ENCODE data around the gene RNF208.

DNA sequence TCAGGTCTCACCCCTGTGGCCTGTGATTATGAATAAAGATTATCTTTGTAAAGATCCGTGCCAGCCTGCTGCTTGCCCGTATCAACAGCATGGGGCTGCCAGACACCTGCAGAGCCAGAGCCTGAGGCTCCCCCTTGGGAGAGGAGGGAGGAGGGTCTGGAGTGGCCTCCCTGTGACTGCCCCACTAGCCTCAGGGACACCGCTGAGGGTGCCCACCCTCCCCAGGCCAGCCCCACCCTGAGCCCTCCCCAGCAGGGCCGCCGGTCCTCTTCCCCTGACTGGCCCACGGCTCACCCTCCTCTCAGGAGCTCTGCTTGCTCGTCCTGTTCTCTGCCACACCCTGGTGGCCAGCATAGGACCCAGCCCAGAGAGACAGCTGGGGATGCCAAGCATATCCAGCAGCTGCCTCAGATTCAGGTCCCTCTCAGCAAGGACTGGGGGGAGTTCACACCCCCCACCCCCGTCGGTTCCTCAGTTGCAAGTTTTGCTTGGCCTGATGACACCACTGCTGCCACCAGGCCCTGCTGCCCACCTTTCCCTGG is 31.7 kb downstream of the RNF208 start:
- no peak for TF ChIP-seq EZH2 (IDR thresholded peaks at IDR 0.05; ENCODE audit: insufficient read depth, low read length)
- TF ChIP-seq, protein P1, sequence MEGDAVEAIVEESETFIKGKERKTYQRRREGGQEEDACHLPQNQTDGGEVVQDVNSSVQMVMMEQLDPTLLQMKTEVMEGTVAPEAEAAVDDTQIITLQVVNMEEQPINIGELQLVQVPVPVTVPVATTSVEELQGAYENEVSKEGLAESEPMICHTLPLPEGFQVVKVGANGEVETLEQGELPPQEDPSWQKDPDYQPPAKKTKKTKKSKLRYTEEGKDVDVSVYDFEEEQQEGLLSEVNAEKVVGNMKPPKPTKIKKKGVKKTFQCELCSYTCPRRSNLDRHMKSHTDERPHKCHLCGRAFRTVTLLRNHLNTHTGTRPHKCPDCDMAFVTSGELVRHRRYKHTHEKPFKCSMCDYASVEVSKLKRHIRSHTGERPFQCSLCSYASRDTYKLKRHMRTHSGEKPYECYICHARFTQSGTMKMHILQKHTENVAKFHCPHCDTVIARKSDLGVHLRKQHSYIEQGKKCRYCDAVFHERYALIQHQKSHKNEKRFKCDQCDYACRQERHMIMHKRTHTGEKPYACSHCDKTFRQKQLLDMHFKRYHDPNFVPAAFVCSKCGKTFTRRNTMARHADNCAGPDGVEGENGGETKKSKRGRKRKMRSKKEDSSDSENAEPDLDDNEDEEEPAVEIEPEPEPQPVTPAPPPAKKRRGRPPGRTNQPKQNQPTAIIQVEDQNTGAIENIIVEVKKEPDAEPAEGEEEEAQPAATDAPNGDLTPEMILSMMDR (IDR thresholded peaks at IDR 0.05; ENCODE audit: insufficient read depth, low read depth, low read length): no peak
